ENCODE data around the gene P2RY6.

The P2RY6 gene

DNA sequence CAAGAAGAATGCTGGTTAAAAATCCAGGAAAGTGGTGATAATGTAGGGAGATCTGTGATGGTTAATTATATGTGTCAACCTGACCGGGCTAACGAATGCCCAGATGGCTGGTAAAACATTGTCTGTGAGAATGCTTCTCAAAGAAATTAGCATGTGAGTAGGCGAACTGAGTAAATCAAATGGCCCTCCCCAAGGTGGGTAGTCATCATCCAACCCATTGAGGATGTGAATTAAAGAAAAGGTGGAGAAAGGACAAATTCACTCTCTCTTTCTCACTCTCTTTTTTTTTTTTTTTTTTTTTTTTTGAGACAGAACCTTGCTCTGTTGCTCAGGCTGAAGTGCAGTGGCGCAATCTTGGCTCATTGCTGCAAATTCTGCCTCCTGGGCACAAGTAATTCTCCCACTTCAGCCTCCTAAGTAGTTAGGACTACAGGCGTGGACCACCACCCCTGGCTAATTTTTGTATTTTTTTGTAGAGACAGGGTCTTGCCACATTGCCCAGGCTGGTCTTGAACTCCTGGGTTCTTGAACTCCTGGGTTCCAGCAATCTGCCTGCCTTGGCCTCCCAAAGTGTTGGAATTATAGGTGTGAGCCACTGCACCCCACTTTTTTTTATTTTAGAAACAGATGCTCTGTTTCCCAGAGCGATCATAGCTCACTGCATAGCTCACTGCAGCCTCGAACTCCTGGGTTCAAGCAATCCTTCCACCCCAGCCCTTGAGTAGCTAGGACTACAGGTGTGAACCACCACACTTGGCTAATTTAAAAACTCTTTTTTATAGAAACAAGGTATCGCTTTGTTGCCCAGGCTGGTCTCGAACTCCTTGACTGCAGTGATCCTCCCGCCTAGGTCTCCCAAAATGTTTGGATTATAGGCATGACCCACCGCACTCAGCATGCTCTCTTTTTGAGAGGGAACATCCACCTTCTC is 22.0 kb upstream of the P2RY6 start:
- Histone ChIP-seq H3K4me3 (ENCODE audit: low read depth, low read length) (no peak overlapping the region), H3K4me1 (ENCODE audit: control insufficient read depth, insufficient read depth, low read length) (no peaks in the 10 kb centered on the region), H3K9me3 (ENCODE audit: control insufficient read depth, insufficient read depth, low read length) (no peaks in the 10 kb centered on the region), H3K27ac (ENCODE audit: low read depth, low read length) (no peak overlapping the region), H3K9ac (ENCODE audit: low read depth, low read length) (no peak overlapping the region), H3K36me3 (ENCODE audit: control insufficient read depth, insufficient read depth, low read length) (no peaks in the 10 kb centered on the region), H3K27me3 (ENCODE audit: control insufficient read depth, insufficient read depth, low read length) (no peaks in the 10 kb centered on the region)

DNA sequence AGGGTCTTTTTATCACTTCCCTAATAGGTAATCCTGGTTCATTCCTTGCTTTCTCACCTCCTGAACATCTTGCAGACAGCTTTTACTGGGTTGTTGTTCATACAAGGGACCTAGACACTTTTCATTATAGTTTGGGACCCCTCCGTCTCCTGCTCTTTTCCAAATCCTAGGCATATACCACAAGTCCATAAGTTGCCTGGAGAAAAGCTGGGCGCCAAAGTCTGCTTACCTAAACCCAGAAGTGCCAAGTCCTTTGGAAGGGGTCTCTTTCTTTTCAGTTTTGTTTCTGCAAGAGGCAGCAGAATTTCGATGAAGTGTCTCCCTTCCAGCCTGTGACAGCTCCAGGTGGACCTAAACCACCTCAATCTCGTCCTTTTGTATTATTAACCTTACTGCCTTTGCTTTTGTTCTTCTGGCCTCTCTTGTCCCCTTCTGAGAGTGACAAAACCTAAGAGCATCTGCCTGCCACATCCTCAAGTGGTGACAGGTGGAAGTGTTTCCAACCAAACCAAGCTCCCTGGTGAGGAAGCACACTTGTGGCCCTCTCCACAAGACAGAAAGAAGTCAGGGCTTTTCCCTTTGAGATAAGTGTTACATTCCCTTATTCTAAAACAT is 19.5 kb upstream of the P2RY6 start:
- no peaks in the 10 kb centered on the region for H3K4me1 ChIP-seq (ENCODE audit: control insufficient read depth, insufficient read depth, low read length)
- H3K9me3 ChIP-seq (ENCODE audit: control insufficient read depth, insufficient read depth, low read length): no peaks in the 10 kb centered on the region
- H3K4me3 ChIP-seq (ENCODE audit: low read depth, low read length): no peak overlapping the region
- no peaks in the 10 kb centered on the region for H3K27me3 ChIP-seq (ENCODE audit: control insufficient read depth, insufficient read depth, low read length)
- H3K9ac ChIP-seq (ENCODE audit: low read depth, low read length): no peak overlapping the region
- no peak overlapping the region for H3K27ac ChIP-seq (ENCODE audit: low read depth, low read length)
- H3K36me3 ChIP-seq (ENCODE audit: control insufficient read depth, insufficient read depth, low read length): no peaks in the 10 kb centered on the region

DNA sequence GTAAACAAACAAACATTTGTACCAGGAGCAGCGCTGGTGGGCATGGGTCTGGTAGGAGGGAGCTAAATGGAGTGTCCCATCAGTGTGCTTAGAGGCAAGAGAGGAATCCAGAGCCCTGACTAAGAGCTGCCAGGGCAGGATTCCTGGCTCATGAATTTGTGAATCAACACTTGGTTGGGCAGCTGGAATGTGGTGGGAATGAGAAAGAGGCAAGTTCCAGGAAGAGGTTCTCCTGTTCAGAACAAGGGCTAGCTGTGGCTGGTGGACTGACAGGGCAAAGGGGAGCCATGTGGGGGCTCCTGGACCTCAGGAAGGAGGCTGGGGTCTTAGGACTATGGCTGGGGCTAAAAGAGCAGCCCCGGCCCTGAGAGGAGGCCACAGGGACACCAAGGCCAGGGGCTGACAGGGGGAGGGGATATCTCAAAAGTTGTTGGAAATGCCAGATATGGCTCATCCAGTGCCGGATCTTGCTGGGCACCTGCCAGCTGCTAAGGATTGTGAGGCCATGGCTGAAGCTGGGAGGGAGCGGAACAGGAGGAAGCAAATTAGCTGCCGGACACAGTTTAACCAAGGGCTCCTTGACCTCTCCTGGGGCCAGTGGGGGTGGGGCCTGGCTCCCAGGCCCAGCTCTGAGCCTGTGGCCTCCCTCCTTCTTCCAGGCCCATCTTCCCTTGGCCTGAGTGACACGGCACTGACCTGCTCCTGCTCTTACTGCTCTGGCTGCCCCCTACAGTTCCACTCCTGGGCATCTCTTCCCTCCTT is 14.6 kb upstream of the P2RY6 start:
- Histone ChIP-seq H3K4me1 (ENCODE audit: control insufficient read depth, insufficient read depth, low read length) (no peaks in the 10 kb centered on the region), H3K27ac (ENCODE audit: low read depth, low read length) (no peak overlapping the region), H3K4me3 (ENCODE audit: low read depth, low read length) (no peak overlapping the region), H3K36me3 (ENCODE audit: control insufficient read depth, insufficient read depth, low read length) (no peaks in the 10 kb centered on the region), H3K9ac (ENCODE audit: low read depth, low read length) (no peak overlapping the region), H3K9me3 (ENCODE audit: control insufficient read depth, insufficient read depth, low read length) (no peaks in the 10 kb centered on the region), H3K27me3 (ENCODE audit: control insufficient read depth, insufficient read depth, low read length) (no peaks in the 10 kb centered on the region)

GRCh38 chr11:73258104-73259035 is 13.8 kb upstream of the P2RY6 start:
- peaks cover 4% of the 10 kb centered on the region; the same call in 1 of the 2 replicates for H3K27me3 ChIP-seq (ENCODE audit: control insufficient read depth, insufficient read depth, low read length)
- no peaks in the 10 kb centered on the region for H3K9me3 ChIP-seq (ENCODE audit: control insufficient read depth, insufficient read depth, low read length)
- no peaks in the 10 kb centered on the region for H3K4me1 ChIP-seq (ENCODE audit: control insufficient read depth, insufficient read depth, low read length)
- no peak overlapping the region for H3K9ac ChIP-seq (ENCODE audit: low read depth, low read length)
- no peaks in the 10 kb centered on the region for H3K36me3 ChIP-seq (ENCODE audit: control insufficient read depth, insufficient read depth, low read length)
- H3K4me3 ChIP-seq (ENCODE audit: low read depth, low read length): no peak overlapping the region
- no peak overlapping the region for H3K27ac ChIP-seq (ENCODE audit: low read depth, low read length)

- Histone ChIP-seq H3K27ac (ENCODE audit: low read depth, low read length) (no peak overlapping the region), H3K36me3 (ENCODE audit: control insufficient read depth, insufficient read depth, low read length) (no peaks in the 10 kb centered on the region), H3K4me3 (ENCODE audit: low read depth, low read length) (no peak overlapping the region), H3K4me1 (ENCODE audit: control insufficient read depth, insufficient read depth, low read length) (no peaks in the 10 kb centered on the region), H3K9ac (ENCODE audit: low read depth, low read length) (no peak overlapping the region), H3K9me3 (ENCODE audit: control insufficient read depth, insufficient read depth, low read length) (no peaks in the 10 kb centered on the region), H3K27me3 (ENCODE audit: control insufficient read depth, insufficient read depth, low read length) (peaks cover 16% of the 10 kb centered on the region)
Measured at GRCh38 chr11:73259406-73260126, 12.6 kb upstream of the P2RY6 start.

GRCh38 chr11:73260127-73260457 is 12.0 kb upstream of the P2RY6 start:
- Histone ChIP-seq H3K4me3 (ENCODE audit: low read depth, low read length) (no peak overlapping the region), H3K27ac (ENCODE audit: low read depth, low read length) (no peak overlapping the region), H3K27me3 (ENCODE audit: control insufficient read depth, insufficient read depth, low read length) (peaks cover 21% of the 10 kb centered on the region), H3K36me3 (ENCODE audit: control insufficient read depth, insufficient read depth, low read length) (no peaks in the 10 kb centered on the region), H3K9ac (ENCODE audit: low read depth, low read length) (no peak overlapping the region), H3K9me3 (ENCODE audit: control insufficient read depth, insufficient read depth, low read length) (no peaks in the 10 kb centered on the region), H3K4me1 (ENCODE audit: control insufficient read depth, insufficient read depth, low read length) (no peaks in the 10 kb centered on the region)

- no peaks in the 10 kb centered on the region for H3K4me1 ChIP-seq (ENCODE audit: control insufficient read depth, insufficient read depth, low read length)
- H3K27ac ChIP-seq (ENCODE audit: low read depth, low read length): no peak overlapping the region
Measured at GRCh38 chr11:73262851-73263495, 9.2 kb upstream of the P2RY6 start.

GRCh38 chr11:73263640-73264039 is 8.5 kb upstream of the P2RY6 start:
- Histone ChIP-seq H3K27ac (ENCODE audit: low read depth, low read length) (no peak overlapping the region), H3K9ac (ENCODE audit: low read depth, low read length) (no peak overlapping the region), H3K4me1 (ENCODE audit: control insufficient read depth, insufficient read depth, low read length) (no peaks in the 10 kb centered on the region), H3K9me3 (ENCODE audit: control insufficient read depth, insufficient read depth, low read length) (no peaks in the 10 kb centered on the region), H3K27me3 (ENCODE audit: control insufficient read depth, insufficient read depth, low read length) (peaks cover 38% of the 10 kb centered on the region), H3K36me3 (ENCODE audit: control insufficient read depth, insufficient read depth, low read length) (no peaks in the 10 kb centered on the region), H3K4me3 (ENCODE audit: low read depth, low read length) (no peak overlapping the region)

More at GRCh38 chr11:73262851-73263495, 9.2 kb upstream of the P2RY6 start:
- Histone ChIP-seq H3K27me3 (ENCODE audit: control insufficient read depth, insufficient read depth, low read length) (peaks cover 38% of the 10 kb centered on the region), H3K9me3 (ENCODE audit: control insufficient read depth, insufficient read depth, low read length) (no peaks in the 10 kb centered on the region), H3K36me3 (ENCODE audit: control insufficient read depth, insufficient read depth, low read length) (no peaks in the 10 kb centered on the region), H3K9ac (ENCODE audit: low read depth, low read length) (no peak overlapping the region), H3K4me3 (ENCODE audit: low read depth, low read length) (no peak overlapping the region)

GRCh38 chr11:73265278-73265810 is 6.8 kb upstream of the P2RY6 start:
- peaks cover 4% of the 10 kb centered on the region; the same call in 1 of the 2 replicates for H3K4me1 ChIP-seq (ENCODE audit: control insufficient read depth, insufficient read depth, low read length)
- H3K27ac ChIP-seq (ENCODE audit: low read depth, low read length): no peak overlapping the region
- no peak overlapping the region for H3K9ac ChIP-seq (ENCODE audit: low read depth, low read length)
- no peaks in the 10 kb centered on the region for H3K9me3 ChIP-seq (ENCODE audit: control insufficient read depth, insufficient read depth, low read length)
- H3K4me3 ChIP-seq (ENCODE audit: low read depth, low read length): no peak overlapping the region
- H3K36me3 ChIP-seq (ENCODE audit: control insufficient read depth, insufficient read depth, low read length): no peaks in the 10 kb centered on the region
- peaks cover 38% of the 10 kb centered on the region for H3K27me3 ChIP-seq (ENCODE audit: control insufficient read depth, insufficient read depth, low read length)

All from HUES48 (cell line).